GM18517 (cell line): ENCODE results near the gene KIAA0040.

Experiments
- ATAC-seq: cut with Tn5 transposase; IDR thresholded peaks from one replicate; pipeline ENCODE4 v1.9.1; 2021; ENCODE audit warnings: mild to moderate bottlenecking, moderate library complexity; ENCODE audit not compliant: unreplicated experiment

Gene KIAA0040

DNA sequence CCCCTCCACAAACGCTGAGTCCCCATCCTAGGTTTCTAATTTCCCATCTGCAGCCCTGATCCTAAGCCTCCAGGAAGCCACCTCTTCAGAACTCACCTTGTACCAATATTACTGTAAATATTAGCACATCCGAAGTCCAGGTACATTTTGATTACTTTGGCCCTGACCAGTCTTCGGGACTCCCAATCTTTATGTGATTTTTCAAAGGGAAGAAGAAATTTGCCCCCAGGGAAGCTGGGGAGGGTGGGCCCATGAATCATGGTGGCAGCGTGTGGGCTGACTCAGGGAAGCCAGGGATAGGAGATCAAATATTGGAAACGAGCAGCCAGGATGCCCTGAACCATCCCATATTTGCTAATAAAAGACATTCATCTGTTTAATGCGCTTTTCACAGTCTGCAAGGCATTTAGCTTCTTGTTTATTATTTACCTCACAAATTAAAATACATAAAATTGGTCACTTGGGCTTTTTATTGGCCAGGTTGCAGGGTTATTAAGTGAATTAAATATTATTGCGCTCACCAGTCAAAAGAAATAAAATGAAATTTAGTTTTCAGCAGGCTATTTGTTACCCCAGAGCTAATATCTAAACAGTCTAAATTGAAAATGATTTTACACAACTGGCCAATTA is 46.6 kb downstream of the KIAA0040 start:
- no peak for ATAC-seq

DNA sequence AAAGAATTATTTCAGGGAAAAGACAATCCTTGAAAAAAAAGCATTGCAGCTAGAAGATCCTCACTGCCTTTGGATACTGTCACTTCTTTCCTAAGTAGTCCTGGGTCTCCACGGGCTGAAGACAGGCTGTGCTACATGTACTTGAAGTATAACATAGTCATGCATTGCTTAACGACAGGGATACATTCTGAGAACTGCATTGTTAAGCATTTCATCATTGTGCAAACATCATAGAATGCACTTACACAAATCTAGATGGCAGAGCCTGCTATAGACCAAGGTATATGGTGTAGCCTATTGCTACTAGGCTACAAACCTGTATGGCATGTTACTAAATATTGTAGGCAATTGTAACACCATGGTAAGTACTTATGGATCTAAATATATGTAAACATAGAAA is 54.0 kb downstream of the KIAA0040 start:
- ATAC-seq: no peak

DNA sequence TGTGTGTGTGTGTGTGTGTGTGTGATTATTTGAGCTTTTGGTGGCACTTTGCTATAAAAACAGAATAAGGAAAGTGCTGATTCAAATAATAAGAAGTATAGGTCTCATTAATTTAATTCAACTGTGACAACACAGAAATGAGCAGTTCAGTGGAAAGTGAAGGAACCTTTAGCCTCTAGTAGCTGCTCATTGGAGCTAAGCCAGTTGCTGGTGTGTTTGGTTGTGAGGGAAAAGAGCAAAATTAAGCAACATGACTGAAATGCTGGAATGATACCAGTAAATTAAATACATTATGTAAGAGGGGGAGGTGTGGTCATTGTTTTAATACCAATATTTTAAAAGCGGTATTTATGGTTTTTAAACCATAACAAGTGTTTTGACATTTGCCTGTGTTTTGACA is 55.2 kb downstream of the KIAA0040 start:
- no peak for ATAC-seq

DNA sequence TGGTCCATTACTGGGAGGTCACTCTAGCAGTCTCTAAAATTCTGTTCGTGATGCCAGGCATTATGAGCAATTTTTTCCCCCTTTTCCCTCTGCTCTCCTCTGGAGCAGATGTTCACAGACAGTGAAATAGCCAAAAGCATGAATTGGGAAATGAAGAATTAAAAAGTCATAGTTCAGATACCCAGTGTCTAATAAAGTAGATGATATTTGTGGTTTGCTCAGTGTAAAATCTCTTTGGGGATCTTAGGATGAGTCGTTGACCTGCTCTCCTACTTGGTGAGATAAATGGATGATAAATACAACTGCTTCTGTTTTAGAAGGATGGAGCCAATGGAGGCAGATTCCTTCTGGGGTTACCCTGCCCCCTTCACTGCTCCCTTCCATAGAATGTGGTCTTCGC is 56.3 kb downstream of the KIAA0040 start:
- no peak for ATAC-seq

DNA sequence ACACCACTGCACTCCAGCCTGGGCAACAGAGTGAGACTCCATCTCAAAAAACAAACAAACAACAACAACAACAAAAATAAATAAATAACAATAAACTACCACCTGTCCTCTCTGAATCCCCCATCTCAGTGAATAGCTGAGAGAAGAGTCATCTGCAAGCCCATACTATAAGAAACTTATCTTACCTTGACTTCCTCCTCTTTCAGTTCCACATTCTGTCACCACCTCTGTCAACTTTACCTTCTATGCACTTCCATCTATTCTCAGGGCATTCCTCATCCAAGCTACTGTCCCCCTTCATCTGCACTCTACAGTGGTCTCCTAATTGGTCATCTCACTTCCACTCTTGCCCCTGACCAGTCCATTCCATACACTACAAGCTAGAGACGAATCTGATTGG is 58.1 kb downstream of the KIAA0040 start:
- ATAC-seq: no peak

DNA sequence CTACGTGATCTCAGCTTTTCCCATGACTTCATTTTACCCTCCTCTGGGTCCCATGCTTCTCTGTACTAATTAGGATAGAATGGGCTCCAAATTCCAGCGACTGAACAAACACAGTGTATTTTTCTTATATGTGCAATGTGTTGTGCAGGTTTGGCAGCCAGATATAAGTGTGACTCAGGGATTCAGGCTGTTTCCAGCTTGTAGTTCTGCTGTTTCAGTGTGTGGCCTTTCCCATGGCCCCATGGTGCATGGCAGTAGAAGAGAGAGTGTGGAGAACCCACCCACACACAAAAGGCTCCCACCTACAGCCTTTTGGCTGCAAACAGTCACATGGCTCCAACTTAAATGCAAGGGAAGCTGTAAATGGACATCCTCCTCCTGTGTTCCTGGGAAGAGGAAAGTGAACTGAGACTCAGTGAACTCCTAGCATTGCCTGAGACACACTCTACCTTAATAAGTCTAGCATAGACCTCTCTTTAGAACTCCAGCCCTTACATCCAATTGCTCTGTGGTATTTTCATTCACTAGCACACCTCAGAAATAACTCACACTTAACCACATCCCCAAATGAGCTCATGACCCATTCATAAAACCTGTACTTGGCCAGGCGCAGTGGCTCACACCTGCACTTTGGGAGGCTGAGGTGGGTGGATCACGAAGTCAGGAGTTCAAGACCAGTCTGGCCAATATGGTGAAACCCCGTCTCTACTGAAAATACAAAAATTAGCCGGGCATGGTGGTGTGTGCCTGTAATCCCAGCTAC is 58.7 kb downstream of the KIAA0040 start:
- ATAC-seq: no peak

DNA sequence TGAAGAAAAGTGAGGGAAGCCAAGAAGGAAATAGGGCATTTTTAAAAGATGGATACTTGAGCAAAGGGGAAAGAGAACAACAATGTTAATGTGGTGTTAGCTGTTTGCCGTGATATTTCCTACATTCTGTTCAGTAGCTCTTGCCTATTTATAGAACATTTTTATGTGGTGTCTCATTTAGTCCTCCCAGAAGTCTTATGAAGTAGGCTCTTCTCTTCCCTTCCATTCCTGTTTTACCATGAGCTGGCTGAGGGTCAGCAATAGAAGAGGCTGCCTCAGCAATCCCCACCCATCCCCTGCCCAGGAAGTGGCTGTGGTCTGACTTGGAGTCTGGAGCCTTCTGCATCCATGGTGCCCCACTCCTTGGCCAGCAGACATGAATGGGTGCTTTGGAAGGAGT is 60.1 kb downstream of the KIAA0040 start:
- ATAC-seq: no peak

DNA sequence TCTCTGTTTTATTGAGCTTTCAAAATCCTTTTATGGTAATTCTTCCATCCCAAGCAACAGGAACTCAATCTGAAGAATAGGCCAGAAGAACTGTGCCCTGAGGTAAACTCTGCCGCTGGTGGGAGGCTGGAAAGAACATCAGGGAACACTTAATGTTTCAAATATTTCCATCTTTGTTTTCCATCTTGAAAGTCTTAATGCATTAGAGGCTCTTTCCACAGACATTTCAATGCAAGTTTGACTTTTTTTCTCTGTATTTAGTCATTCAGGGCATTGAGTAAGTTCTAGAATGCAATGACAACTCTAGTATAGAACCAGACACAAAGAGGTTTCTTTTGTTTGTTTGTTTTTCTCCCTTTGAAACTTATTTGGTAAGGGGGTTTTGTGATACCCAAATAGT is 61.5 kb downstream of the KIAA0040 start:
- ATAC-seq: no peak

DNA sequence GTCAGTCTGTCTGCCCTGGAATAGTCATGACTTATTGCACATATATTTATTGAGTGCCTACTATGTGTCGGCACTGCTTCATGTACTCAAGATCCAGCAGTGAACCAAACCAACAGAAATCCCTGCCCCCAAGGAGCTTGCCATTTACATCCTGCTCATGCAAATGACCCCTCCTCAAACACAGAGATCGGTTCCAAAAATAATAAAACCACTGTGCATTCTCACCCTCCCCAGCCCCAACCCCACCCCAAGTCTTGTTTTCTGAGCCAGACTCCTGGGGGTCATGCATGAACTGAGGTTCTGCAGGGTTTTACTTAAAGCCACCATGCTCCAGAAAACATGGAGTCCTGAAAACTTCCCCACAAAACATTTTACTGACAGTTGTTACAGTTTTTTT is 61.9 kb downstream of the KIAA0040 start:
- ATAC-seq: no peak

DNA sequence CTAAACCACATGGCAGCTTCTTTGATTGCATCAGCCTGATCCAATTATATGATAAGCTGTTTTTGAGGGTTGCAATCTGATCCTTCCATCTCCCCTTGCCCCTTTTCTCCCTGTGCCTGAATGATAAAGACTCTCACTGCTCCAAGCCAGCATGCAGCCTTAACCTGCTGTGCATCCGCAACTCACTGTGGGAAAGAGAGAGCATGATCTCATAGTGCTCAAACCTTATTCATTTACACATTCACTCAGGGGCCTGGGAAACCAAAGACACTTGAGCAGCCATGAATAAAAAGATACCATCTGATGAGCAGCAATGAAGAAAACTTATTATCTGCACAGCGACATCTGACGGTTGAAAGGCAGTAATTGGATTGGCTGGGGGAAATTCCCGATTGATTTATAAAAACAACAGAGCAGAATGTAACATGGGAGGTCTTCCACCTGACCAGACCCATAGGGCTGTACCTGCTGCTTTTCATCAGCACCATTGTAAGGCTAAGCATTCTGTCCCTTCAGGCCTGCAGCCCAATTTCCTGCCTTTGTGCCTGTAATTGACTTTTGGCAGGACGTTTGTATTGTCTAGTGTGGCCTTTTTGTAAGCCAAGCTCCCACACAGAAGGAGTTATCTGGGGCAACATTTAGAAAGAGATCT is 62.5 kb downstream of the KIAA0040 start:
- no peak for ATAC-seq

DNA sequence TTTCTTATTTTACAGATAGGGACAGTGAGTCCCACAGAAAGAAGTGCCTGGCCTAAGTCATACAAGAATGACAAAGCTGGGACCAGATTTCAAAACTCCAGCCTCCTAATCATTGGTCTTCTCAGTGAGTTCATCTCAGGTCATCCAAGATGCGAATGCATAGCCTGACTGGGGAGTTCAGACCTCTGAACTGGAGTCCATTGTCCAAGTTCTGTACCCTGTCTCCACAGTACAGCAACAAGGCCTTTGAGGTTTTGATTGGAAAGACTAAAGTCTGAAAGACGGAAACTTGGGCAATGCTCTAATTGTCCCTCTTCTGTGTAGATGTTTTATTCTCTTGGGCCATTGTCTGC is 63.0 kb downstream of the KIAA0040 start:
- no peak for ATAC-seq

DNA sequence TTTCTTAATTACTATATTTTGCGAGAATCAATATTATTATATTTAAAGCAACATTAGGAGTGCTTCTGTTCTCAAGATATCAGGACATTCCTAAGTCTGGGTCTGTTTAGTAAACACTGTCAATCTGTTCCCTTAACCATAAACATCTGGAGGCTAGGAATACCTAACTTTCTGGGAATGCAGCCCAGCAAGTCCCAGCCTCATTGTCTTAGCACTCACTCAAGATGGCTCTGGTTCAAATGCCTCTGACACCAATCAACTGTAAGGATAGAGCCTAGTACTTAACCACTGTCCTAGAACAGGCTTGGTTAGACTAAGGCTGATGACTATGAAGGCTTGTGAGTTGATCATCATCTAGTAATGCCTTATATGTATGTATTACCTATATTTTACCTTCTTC is 63.4 kb downstream of the KIAA0040 start:
- ATAC-seq: no peak

DNA sequence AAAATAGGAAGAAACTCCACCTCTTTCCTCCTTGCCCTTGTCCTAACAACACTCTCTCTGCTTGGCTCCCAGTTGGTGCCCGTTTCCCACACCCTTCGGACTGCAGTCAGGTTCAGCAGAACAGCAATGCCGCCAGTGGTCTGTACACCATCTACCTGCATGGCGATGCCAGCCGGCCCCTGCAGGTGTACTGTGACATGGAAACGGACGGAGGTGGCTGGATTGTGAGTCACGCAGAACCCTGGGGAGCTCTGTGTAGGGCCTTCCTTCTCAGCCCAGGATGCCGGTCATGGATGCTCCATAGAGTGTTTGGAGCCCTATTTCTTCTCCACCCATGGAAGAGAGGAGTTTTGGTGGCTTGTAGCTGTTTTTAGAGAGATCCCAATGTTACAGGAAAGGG is 64.1 kb downstream of the KIAA0040 start:
- ATAC-seq: no peak

DNA sequence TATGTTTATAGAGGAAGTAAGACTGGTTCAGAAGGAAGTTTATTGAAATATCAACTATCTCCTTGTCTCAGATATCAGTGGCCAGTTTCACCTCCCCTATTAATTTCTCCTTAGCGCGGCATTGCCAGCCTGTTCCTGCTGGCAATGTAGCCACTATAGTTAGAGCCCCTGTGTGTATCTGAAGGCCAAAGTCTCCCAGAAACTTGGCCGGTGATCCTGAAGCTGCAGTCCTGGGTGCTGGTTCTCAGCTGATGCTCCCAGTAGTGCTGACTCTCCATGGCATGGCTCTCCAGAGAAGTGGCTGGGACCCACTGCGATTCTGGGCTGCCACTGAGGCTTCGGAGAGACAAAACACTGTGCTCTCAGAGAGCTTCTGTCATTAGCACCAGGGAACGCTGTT is 65.0 kb downstream of the KIAA0040 start:
- ATAC-seq: no peak

DNA sequence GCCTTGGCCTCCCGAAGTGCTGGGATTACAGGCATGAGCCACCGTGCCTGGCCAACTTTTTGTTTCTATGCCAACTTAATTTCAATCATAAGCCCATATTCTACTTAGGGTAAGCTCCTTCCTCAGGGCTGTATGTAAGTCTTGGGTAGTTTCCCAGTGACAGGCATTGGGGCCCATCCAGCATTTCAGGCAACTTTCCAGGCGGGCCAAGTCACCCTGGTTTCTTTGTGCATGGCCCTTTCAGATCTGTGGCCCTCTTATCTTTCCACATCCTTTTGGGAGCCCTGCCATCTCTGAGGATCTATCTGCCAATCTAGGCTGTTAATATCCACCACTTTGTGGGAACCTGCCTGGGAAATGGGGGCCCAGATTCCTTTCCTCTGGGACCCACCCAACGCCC is 66.2 kb downstream of the KIAA0040 start:
- ATAC-seq: no peak

DNA sequence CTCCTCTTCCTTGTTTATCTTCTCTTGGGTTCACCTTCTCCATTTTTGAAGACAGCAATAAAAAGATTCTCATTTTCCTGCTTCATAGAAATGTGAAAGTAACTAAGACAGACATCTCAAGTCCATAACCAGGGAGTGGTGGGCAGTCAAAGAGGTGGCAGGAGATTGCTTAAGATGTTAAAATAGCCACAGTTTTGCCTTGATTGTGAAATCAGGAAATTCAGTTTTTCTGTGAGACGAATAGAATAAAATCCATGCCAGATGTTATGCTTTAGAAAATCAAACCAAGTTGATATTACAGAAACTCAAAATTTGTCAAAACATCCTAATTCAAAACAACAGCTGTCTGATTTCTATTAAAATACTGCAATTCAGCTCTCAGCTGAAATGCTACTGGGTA is 67.7 kb downstream of the KIAA0040 start:
- ATAC-seq: no peak

DNA sequence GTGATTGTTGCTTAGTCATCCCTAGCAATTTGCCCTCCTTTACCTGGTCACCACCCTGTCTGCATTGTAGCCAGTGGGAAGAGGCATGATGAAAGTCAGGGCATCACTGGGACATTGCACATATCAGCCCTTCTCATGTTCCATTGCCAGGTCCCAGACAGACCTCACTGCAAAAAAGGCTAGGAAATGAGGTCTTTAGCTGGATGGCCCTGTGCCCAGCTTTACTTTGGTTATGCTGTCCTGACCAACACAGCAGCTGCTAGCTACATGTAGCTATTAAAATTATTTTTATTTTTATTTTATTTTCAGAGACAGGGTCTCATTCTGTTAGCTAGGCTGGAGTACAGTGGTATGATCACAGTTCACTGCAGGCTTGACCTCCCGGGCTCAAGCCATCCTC is 72.1 kb downstream of the KIAA0040 start:
- ATAC-seq: no peak

DNA sequence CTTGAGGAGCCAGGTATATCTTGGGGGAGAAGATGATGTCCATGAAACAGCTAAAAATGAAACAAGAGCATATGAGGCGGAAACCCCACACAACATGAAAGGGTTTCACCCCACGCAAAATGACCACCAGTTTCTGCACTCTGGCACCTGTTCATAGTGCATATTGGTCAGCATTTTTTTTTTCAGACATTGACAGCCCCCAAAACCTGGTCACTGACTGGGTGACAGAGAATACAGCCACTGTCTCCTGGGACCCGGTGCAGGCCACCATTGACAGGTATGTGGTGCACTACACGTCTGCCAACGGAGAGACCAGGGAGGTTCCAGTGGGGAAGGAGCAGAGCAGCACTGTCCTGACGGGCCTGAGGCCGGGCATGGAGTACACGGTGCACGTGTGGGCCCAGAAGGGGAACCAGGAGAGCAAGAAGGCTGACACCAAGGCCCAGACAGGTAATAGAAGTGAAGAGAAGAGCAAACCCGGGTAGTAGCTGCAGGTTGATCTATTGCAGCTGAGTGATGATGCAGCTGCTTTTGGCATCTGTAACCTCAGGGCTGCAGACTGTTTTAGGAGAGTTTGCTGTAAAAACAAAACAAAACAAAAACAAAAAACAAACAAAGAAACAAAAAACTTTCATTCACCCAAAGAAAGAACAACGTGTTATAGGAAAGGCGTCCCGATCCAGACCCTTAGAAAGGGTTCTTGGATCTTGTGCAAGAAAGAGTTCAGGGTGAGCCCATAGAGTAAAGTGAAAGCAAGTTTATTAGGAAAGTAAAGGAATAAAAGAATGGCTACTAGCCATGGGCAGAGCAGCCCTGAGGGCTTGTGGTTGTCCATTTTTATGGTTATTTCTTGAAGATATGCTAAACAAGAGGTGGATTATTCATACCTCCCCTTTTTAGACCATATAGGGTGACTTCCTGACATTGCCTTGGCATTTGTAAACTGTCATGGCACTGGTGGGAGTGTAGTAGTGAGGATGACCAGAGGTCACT is 73.9 kb downstream of the KIAA0040 start:
- ATAC-seq: peak; percentile 48

DNA sequence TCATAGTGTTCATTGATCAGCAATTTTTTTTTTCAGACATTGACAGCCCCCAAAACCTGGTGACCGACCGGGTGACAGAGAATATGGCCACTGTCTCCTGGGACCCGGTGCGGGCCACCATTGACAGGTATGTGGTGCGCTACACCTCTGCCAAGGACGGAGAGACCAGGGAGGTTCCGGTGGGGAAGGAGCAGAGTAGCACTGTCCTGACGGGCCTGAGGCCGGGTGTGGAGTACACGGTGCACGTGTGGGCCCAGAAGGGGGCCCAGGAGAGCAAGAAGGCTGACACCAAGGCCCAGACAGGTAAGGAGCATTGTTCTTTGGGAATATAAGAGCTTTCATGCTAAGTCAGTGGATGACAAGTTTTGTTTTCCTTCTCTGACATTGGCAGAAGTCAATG is 75.7 kb downstream of the KIAA0040 start:
- ATAC-seq: no peak

DNA sequence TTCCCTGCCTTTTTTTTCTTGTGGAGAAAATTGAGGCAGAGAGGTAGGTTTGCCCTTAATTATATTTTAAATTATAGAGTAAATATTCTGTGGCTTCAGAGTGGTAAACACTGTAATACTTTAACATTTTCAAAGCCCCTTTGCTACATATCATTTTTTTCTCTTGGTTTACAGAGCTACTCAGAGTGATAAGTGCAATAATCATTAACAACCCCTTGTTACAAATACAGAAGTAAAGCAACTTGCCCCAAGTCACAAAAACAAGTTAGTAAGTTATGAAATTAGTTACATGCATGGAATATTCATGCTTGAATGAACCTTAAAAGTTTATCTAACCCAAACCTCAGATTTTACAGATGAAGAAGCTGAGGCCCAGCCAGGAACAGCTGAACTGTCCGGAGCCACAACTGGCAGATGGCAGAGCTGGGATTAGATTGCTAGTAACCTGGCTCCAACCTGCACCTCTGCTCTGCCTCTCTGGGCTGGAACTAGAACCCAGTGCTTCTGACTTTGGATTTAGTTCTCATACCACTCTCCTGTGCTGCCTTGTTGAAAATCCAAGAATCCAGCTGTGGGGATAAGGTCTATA is 76.3 kb downstream of the KIAA0040 start:
- no peak for ATAC-seq

DNA sequence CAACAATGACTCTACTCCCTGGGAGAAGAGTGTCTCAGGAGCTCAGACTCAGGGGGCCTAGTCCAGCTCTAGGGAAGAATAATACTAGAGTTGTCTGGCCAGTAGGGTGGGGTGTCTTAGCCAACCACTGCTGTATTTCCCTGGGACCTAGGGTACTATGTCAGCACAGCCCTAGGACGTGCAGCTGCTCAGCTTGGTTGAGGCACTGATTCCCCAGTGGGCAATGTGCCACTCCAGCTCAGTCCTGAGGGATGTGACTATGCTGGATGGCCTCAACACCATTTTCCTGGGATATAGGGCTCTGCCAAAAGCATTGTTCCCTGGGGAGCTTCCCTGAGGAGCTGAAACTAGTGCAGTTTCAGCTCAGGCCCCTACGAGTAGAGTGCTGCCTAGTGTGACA is 77.6 kb downstream of the KIAA0040 start:
- ATAC-seq: no peak
